OCI-LY1 (cell line): ENCODE results near the gene TSPYL4.

Experiments used
- H2AFZ ChIP-seq: fragments of 200-600 bp; sonication (generic), shearing (Covaris generic); 2 replicates; pipeline ENCODE4 v1.6.0; 2014; ENCODE audit warnings: antibody characterized with exemption, mild to moderate bottlenecking, low read length
- H3F3A ChIP-seq: fragments of 200-600 bp; sonication (generic), shearing (Covaris generic); 2 replicates; pipeline ENCODE4 v1.6.0; 2014; ENCODE audit warnings: mild to moderate bottlenecking, antibody characterized with exemption, low read length, moderate library complexity; ENCODE audit not compliant: insufficient read depth
- H3K27ac ChIP-seq: fragments of 200-600 bp; sonication (generic); 2 replicates; pipeline ENCODE4 v1.5.1; 2014; ENCODE audit warnings: low read length, mixed run types, mild to moderate bottlenecking, low read depth; ENCODE audit not compliant: poor library complexity, severe bottlenecking
- H3K27me3 ChIP-seq: fragments of 200-600 bp; sonication (generic); 2 replicates; pipeline ENCODE4 v1.6.0; 2014; ENCODE audit warnings: antibody characterized with exemption, mild to moderate bottlenecking, low read length, moderate library complexity; ENCODE audit not compliant: insufficient read depth
- H3K36me3 ChIP-seq: fragments of 200-600 bp; sonication (generic); 2 replicates; pipeline ENCODE4 v1.6.1; 2014; ENCODE audit warnings: mild to moderate bottlenecking, antibody characterized with exemption, low read length, moderate library complexity, mixed read lengths; ENCODE audit not compliant: insufficient read depth
- H3K4me1 ChIP-seq: fragments of 200-600 bp; sonication (generic); 2 replicates; pipeline ENCODE4 v1.5.1; 2014; ENCODE audit warnings: mild to moderate bottlenecking, low read length, moderate library complexity; ENCODE audit not compliant: insufficient read depth, severe bottlenecking
- H3K4me2 ChIP-seq: fragments of 200-600 bp; sonication (generic), shearing (Covaris generic); 2 replicates; pipeline ENCODE4 v1.6.1; 2014; ENCODE audit warnings: low read length
- H3K4me3 ChIP-seq: fragments of 200-600 bp; sonication (generic); 2 replicates; pipeline ENCODE4 v1.5.1; 2014; ENCODE audit warnings: low read length, low read depth, mild to moderate bottlenecking, mixed read lengths; ENCODE audit not compliant: poor library complexity, severe bottlenecking
- H3K79me2 ChIP-seq: fragments of 200-600 bp; shearing (Covaris generic); 2 replicates; pipeline ENCODE4 v1.6.1; 2016; ENCODE audit warnings: mixed run types, low read length, mixed read lengths; ENCODE audit not compliant: insufficient read depth
- H3K9ac ChIP-seq: fragments of 200-600 bp; sonication (generic), shearing (Covaris generic); 2 replicates; pipeline ENCODE4 v1.6.1; 2014; ENCODE audit warnings: mild to moderate bottlenecking, low read length, mixed read lengths
- H3K9me2 ChIP-seq: fragments of 200-600 bp; sonication (generic), shearing (Covaris generic); 2 replicates; pipeline ENCODE4 v1.6.1; 2014; ENCODE audit warnings: low read depth, mild to moderate bottlenecking, low read length, mixed read lengths
- H3K9me3 ChIP-seq: fragments of 200-600 bp; shearing (Covaris generic); 2 replicates; pipeline ENCODE4 v1.6.1; 2014; ENCODE audit warnings: low read length, mixed read lengths
- H4K20me1 ChIP-seq: fragments of 200-600 bp; sonication (generic), shearing (Covaris generic); 2 replicates; pipeline ENCODE4 v1.6.0; 2016; ENCODE audit warnings: mild to moderate bottlenecking, low read length; ENCODE audit not compliant: insufficient read depth
- EZH2 ChIP-seq: fragments of 200-600 bp; sonication (generic), shearing (Covaris generic); IDR thresholded peaks from 2 replicates; pipeline ENCODE4 v1.8.0; 2017; ENCODE audit warnings: borderline replicate concordance, mixed run types, mild to moderate bottlenecking, antibody characterized with exemption, low read length, moderate library complexity, mixed read lengths
- TF ChIP-seq, protein P1 (sequence below): fragments of 200-600 bp; sonication (generic), shearing (Covaris generic); IDR thresholded peaks from 2 replicates; pipeline ENCODE4 v1.5.1; 2017; ENCODE audit warnings: mild to moderate bottlenecking, antibody characterized with exemption, low read length, moderate library complexity, mixed read lengths

TSPYL4 gene

DNA sequence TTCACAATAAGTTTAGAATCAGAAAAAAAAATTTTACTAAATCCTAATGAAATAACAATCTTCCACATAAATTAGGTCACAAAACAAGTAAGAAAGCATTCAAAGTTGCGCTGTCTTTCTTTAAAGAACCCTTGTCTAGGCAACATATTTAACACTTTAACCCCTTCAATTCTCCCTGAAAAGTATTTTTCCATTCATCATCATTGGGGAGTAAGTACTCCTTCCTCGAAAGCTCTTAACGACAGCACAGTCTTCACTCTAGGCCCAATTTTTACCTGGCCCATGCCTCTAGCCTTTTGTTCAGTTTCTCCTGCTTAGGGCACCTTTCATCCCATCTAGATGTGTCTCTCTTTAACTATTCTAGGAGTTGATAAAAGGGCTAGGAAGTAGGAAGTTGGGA is 23.2 kb upstream of the TSPYL4 start:
- no peaks in the 10 kb centered on the region for H3K9me2 ChIP-seq
- peak overlapping the region; percentile 80 for H3K4me2 ChIP-seq
- no peak overlapping the region for H2AFZ ChIP-seq
- peak overlapping the region; percentile 20; the same call in 1 of the 2 replicates for H3K9ac ChIP-seq
- peaks cover 55% of the 10 kb centered on the region for H3K4me1 ChIP-seq
- no peaks in the 10 kb centered on the region for H3F3A ChIP-seq
- peak overlapping the region; percentile 80 for H3K4me3 ChIP-seq
- peaks cover 31% of the 10 kb centered on the region for H3K79me2 ChIP-seq
- 0 out of 2 replicates have a peak, but pooled peaks cover 3% of the 10 kb centered on the region for H4K20me1 ChIP-seq
- TF ChIP-seq EZH2: no peak
- TF ChIP-seq, protein P1, sequence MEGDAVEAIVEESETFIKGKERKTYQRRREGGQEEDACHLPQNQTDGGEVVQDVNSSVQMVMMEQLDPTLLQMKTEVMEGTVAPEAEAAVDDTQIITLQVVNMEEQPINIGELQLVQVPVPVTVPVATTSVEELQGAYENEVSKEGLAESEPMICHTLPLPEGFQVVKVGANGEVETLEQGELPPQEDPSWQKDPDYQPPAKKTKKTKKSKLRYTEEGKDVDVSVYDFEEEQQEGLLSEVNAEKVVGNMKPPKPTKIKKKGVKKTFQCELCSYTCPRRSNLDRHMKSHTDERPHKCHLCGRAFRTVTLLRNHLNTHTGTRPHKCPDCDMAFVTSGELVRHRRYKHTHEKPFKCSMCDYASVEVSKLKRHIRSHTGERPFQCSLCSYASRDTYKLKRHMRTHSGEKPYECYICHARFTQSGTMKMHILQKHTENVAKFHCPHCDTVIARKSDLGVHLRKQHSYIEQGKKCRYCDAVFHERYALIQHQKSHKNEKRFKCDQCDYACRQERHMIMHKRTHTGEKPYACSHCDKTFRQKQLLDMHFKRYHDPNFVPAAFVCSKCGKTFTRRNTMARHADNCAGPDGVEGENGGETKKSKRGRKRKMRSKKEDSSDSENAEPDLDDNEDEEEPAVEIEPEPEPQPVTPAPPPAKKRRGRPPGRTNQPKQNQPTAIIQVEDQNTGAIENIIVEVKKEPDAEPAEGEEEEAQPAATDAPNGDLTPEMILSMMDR: no peak
- no peaks in the 10 kb centered on the region for H3K9me3 ChIP-seq
- H3K27me3 ChIP-seq: no peaks in the 10 kb centered on the region
- H3K36me3 ChIP-seq: peaks cover 34% of the 10 kb centered on the region
- no peak overlapping the region for H3K27ac ChIP-seq

DNA sequence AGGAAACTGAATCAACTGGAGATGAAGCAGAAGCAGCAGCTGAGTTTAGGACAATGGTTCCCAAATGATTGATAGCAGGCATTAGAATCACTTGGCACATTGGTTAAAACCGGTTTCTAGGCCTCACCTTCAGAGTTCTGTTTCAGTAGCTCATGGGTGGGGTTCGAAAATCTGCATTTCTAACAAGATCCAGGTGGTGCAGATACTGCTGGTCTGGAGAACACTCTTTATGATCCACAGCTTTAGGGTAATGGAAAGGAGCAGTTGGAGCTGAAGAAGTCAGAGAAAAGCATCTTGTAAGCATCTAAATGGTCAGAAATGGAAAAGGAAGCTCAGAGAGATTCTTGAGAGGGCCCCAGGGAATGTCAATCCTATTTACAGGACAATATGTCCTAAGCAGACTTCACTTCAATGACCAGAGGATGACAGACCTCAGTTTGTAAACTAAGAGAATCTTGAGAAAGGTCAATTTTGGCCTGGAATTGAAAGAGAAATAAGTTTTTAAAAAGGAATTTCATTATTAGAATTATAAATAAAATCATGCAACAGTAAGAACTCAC is 17.4 kb upstream of the TSPYL4 start:
- H3F3A ChIP-seq: no peaks in the 10 kb centered on the region
- H3K9ac ChIP-seq: no peak overlapping the region
- no peaks in the 10 kb centered on the region for H3K9me3 ChIP-seq
- H3K79me2 ChIP-seq: peaks cover 5% of the 10 kb centered on the region
- no peak overlapping the region for H3K4me3 ChIP-seq
- TF ChIP-seq EZH2: no peak
- TF ChIP-seq, protein P1: no peak
- H3K4me2 ChIP-seq: no peak overlapping the region
- H4K20me1 ChIP-seq: no peaks in the 10 kb centered on the region
- no peak overlapping the region for H3K27ac ChIP-seq
- H3K36me3 ChIP-seq: peaks cover 12% of the 10 kb centered on the region; the same call in 1 of the 2 replicates
- peaks cover 13% of the 10 kb centered on the region for H3K4me1 ChIP-seq
- H2AFZ ChIP-seq: no peak overlapping the region
- H3K27me3 ChIP-seq: no peaks in the 10 kb centered on the region
- H3K9me2 ChIP-seq: no peaks in the 10 kb centered on the region

DNA sequence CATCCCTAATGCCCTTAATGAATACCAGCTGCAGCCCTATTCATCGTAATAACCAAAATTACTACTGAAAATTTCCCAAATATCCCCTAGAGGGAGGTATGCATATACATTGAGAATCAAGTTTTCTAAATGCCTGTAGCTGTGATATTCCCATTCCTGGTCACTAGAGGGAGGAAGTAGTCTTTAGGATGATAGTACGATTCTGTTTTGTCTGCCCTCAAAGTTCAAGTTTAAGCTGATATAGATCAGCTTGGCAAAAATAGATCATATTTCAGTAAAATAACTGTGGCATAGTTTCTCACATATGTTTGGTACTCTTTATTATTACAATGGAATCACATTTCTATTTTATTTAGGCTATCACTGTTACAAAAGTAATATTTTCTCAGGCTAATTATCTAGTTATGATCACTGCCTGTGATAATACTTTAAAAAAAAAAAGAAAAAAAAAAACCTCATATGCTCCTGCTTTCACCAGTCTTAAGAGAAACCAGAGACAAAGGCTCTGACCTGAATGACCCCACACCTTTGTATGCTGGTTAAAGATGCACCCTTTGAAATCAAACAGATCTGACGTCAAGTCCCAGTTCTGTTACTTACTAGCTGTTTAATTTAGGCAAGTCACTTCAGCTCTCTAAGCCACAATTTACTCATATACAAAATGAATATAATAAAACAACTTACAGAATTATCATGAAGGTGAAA is 14.9 kb upstream of the TSPYL4 start:
- H4K20me1 ChIP-seq: no peaks in the 10 kb centered on the region
- no peak overlapping the region for H2AFZ ChIP-seq
- H3K4me1 ChIP-seq: no peaks in the 10 kb centered on the region
- H3F3A ChIP-seq: no peaks in the 10 kb centered on the region
- H3K4me2 ChIP-seq: no peak overlapping the region
- no peak overlapping the region for H3K4me3 ChIP-seq
- H3K9ac ChIP-seq: no peak overlapping the region
- no peaks in the 10 kb centered on the region for H3K9me2 ChIP-seq
- no peak for TF ChIP-seq EZH2
- TF ChIP-seq, protein P1: peak; percentile 77
- peaks cover 8% of the 10 kb centered on the region; the same call in 1 of the 2 replicates for H3K36me3 ChIP-seq
- H3K79me2 ChIP-seq: no peaks in the 10 kb centered on the region
- no peak overlapping the region for H3K27ac ChIP-seq
- H3K27me3 ChIP-seq: no peaks in the 10 kb centered on the region
- H3K9me3 ChIP-seq: no peaks in the 10 kb centered on the region
